GM12878 (cell line): ENCODE data around the gene TXN2. TPM values are rescaled to one million over a fixed set of nuclear protein-coding genes. Genes with fewer than 3 reads are reported as not detected.

Experiments
- ATAC-seq: fragments of 200-7000 bp; cut with Tn5 transposase; 3 replicates; pipeline ENCODE4 v1.9.1; 2020; ENCODE audit warnings: mild to moderate bottlenecking, moderate library complexity
- BruUV-seq: library from RNA; stranded (reverse); fragments of 400-500 nt; replicated peaks from 2 replicates; lab custom pipeline; 2021; lab: Mats Ljungman, UMichigan
- CTCF ChIA-PET: fragments of 300-600 bp; sonication (Branson Sonifier 250); formaldehyde crosslinking; extraction: SDS; loops from one replicate; lab custom pipeline; 2021; ENCODE audit warnings: inconsistent platforms; lab: Yijun Ruan, JAX
- POLR2A ChIA-PET: fragments of 350-600 bp; formaldehyde crosslinking; extraction: SDS; loops from one replicate; lab custom pipeline; 2021; ENCODE audit warnings: inconsistent platforms; lab: Charles Lee
- RAD21 ChIA-PET: fragments of 300-600 bp; sonication (Branson Sonifier 250); formaldehyde crosslinking; loops from one replicate; lab custom pipeline; 2023; ENCODE audit warnings: antibody characterized with exemption; ENCODE audit not compliant: unreplicated experiment; lab: Charles Lee
- SMC1A ChIA-PET: fragments of 300-600 bp; sonication (Branson Sonifier 250); formaldehyde crosslinking; loops from one replicate; lab custom pipeline; 2023; ENCODE audit not compliant: unreplicated experiment, uncharacterized antibody; lab: Charles Lee
- DNase-seq: peaks from one replicate; pipeline ENCODE4 v3.0.0-alpha.2; 2011; ENCODE audit warnings: low read depth, low spot score
- FAIRE-seq: peaks from 3 replicates; lab custom pipeline; 2011; peaks lifted over from hg19 to GRCh38; lab: Jason Lieb, UNC
- H2AFZ ChIP-seq: 2 replicates; pipeline ENCODE4 v1.6.0; 2011; ENCODE audit warnings: low read depth, low read length, control low read depth; ENCODE audit not compliant: control insufficient read depth
- H3K27ac ChIP-seq: 2 replicates; pipeline ENCODE4 v1.5.1; 2011; ENCODE audit warnings: control low read depth; ENCODE audit not compliant: control insufficient read depth, insufficient read depth
- H3K27me3 ChIP-seq, 2 experiments: replicated peaks in 1 of 2; 2 replicates each; pipeline versions ENCODE4 v1.6.0 to v1.6.1; 2011; ENCODE audit warnings: low read length in 1 of 2; ENCODE audit not compliant: control insufficient read depth in 2 of 2, insufficient read depth in 2 of 2
- H3K36me3 ChIP-seq, 2 experiments: 2 replicates each; pipeline ENCODE4 v1.5.1; 2011; ENCODE audit warnings: low read length in 1 of 2; ENCODE audit not compliant: control insufficient read depth in 2 of 2, insufficient read depth in 2 of 2
- H3K4me1 ChIP-seq: 2 replicates; pipeline ENCODE4 v1.6.1; 2011; ENCODE audit warnings: mild to moderate bottlenecking, low read length, moderate library complexity, mixed read lengths; ENCODE audit not compliant: control insufficient read depth, insufficient read depth
- H3K4me2 ChIP-seq: 2 replicates; pipeline ENCODE4 v1.6.0; 2011; ENCODE audit warnings: control low read depth; ENCODE audit not compliant: control insufficient read depth, insufficient read depth
- H3K4me3 ChIP-seq: fragments of 200-600 bp; sonication (generic); 2 replicates; pipeline ENCODE4 v1.5.1; 2016
- H3K79me2 ChIP-seq: 2 replicates; pipeline ENCODE4 v1.6.0; 2011; ENCODE audit warnings: low read length; ENCODE audit not compliant: control insufficient read depth, insufficient read depth
- H3K9ac ChIP-seq: 2 replicates; pipeline ENCODE4 v1.8.0; 2011; ENCODE audit warnings: low read length, control low read depth, mixed read lengths; ENCODE audit not compliant: control insufficient read depth, insufficient read depth
- H3K9me3 ChIP-seq: replicated peaks from 3 replicates; pipeline ENCODE4 v1.5.1; 2011; ENCODE audit warnings: mild to moderate bottlenecking, low read length; ENCODE audit not compliant: control insufficient read depth, insufficient read depth
- H4K20me1 ChIP-seq: 2 replicates; pipeline ENCODE4 v1.6.0; 2011; ENCODE audit not compliant: control insufficient read depth, insufficient read depth
- BRCA1 ChIP-seq: IDR thresholded peaks from 2 replicates; pipeline ENCODE4 v1.6.1; 2011; ENCODE audit warnings: low read depth, low read length, improper control_type of control experiment
- CREB1 ChIP-seq: IDR thresholded peaks from 2 replicates; pipeline ENCODE4 v1.6.1; 2012; ENCODE audit warnings: low read depth, mild to moderate bottlenecking, inconsistent platforms
- FOS ChIP-seq: IDR thresholded peaks from 3 replicates; pipeline ENCODE4 v1.6.1; 2011; ENCODE audit warnings: borderline replicate concordance; ENCODE audit not compliant: insufficient read length; ENCODE audit errors: extremely low read depth
- HDAC2 ChIP-seq: fragments of 200-600 bp; sonication (generic); IDR thresholded peaks from 2 replicates; pipeline ENCODE4 v1.6.1; 2017
- HDGF ChIP-seq: fragments of 450-650 bp; IDR thresholded peaks from 2 replicates; pipeline ENCODE4 v1.6.1; 2016; ENCODE audit warnings: antibody characterized with exemption
- MEF2B ChIP-seq: fragments of 450-650 bp; IDR thresholded peaks from 2 replicates; pipeline ENCODE4 v1.6.1; 2018; ENCODE audit warnings: mild to moderate bottlenecking, moderate library complexity; ENCODE audit not compliant: partially characterized antibody, poor library complexity, severe bottlenecking
- RAD51 ChIP-seq: fragments of 450-650 bp; IDR thresholded peaks from 2 replicates; pipeline ENCODE4 v1.6.1; 2016; ENCODE audit warnings: moderate library complexity, mild to moderate bottlenecking, inconsistent platforms
- SIN3A ChIP-seq: IDR thresholded peaks from 2 replicates; pipeline ENCODE4 v1.6.1; 2012; ENCODE audit warnings: low read depth, low read length, improper control_type of control experiment
- SMARCA5 ChIP-seq: fragments of 450-650 bp; IDR thresholded peaks from 2 replicates; pipeline ENCODE4 v1.6.1; 2017; ENCODE audit warnings: mild to moderate bottlenecking
- SP1 ChIP-seq: IDR thresholded peaks from one replicate; pipeline ENCODE4 v1.6.1; 2011; ENCODE audit warnings: low read depth, low read length
- WGBS: methylation state at CpG from one replicate; pipeline ENCODE4 v1.1.6; 2016; ENCODE audit warnings: low lambda C conversion rate; ENCODE audit not compliant: insufficient replicate concordance, insufficient coverage; ENCODE audit errors: missing lambda C conversion rate; 5-methylcytosine and 5-hydroxymethylcytosine counted together
- in situ Hi-C: fragments of 300-500 bp; cut with MboI; formaldehyde crosslinking; loops from 9 replicates; pipeline ENCODE4 v1.14.3; 2018; ENCODE audit warnings: mixed read lengths
- intact Hi-C: fragments of 100-400 bp; cut with micrococcal nuclease; formaldehyde crosslinking; loops from one replicate; pipeline ENCODE4 v1.14.2; 2022; ENCODE audit not compliant: unreplicated experiment
- polyA plus RNA-seq, 11 experiments: library from polyadenylated mRNA; depleted of rRNA in 4 of 11; unstranded in 6 of 11; stranded (reverse) in 5 of 11; fragments of >200 nt; fragmentation: Nextera tagmentation in 4 of 11; fragmentation: Illumina TruSeq in 1 of 11; extraction: Ambion mirVana in 4 of 11; extraction: Trizol in 1 of 11; gene quantifications; 1 replicate in 1 of 11; 2 replicates in 10 of 11; pipeline versions ENCODE4 v1.2.1 to v1.2.3, GENCODE V29; 2011 to 2016; ENCODE audit warnings: inconsistent platforms in 2 of 11, missing spikeins in 2 of 11, low read depth in 1 of 11
- total RNA-seq, 4 experiments: library from RNA; depleted of rRNA in 3 of 4; stranded (reverse); fragments of >200 nt in 3 of 4; fragmentation: Illumina TruSeq in 1 of 4; extraction: Trizol in 1 of 4; gene quantifications; 2 replicates each; pipeline versions ENCODE4 v1.2.1 to v1.2.3, GENCODE V29; 2013 to 2021
- TF ChIP-seq, protein P1 (sequence below): fragments of 450-650 bp; IDR thresholded peaks from 2 replicates; pipeline ENCODE4 v1.6.1; 2017; ENCODE audit warnings: mild to moderate bottlenecking, moderate library complexity

The TXN2 gene
- total and polyA plus RNA-seq, 10 of the 15 experiments (the other 5 are each of a cell fraction or from before 2014, with no cell fraction given) = 70.2 to 350 (median 183) TPM

DNA sequence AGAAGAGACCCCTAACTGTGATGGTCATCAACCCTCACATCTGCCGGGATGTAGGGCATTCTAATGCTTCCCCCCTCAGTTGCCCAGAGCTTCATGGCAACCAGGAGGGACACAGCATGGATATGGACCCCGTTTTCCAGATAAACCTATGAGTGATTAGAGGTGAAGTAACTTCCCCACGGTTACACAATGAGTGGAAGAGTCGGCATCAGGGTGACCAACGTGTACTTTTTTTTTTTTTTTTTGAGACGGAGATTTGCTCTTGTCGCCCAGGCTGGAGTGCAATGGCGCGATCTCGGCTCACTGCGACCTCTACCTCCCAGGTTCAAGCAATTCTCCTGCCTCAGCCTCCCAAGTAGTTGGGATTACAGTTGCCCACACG, 25.0 kb downstream of the TXN2 start:
- SMC1A ChIA-PET = interaction anchor here (0.8 to 1.3 kb wide), 4 partner anchors 76 to 122 kb away, joined by 3 read pairs; no protein-coding TSS in a partner anchor
- Histone ChIP-seq H3K4me1 (peaks cover 33% of the 10 kb centered on the region), H4K20me1 (no peaks in the 10 kb centered on the region), H3K27ac (no peak overlapping the region), H3K4me2 (no peak overlapping the region), H3K79me2 (no peaks in the 10 kb centered on the region; the same call in 1 of the 2 replicates), H3K36me3 (no peaks in the 10 kb centered on the region), H3K9me3 (no peaks in the 10 kb centered on the region), H3K27me3 (no peaks in the 10 kb centered on the region)
- FAIRE-seq (no peak), DNase-seq (no peak)
- 76% methylated on average over 7 of the region's 12 CpGs for WGBS
- in situ Hi-C loops = no loop called here
- CTCF ChIA-PET = interaction anchor here (1.0 to 3.6 kb wide), 2 partner anchors 155 to 170 kb away, joined by 3 to 18 read pairs; no protein-coding TSS in a partner anchor
- intact Hi-C loops = no loop called here
- BruUV-seq = no TSS peak
- no peak for TF ChIP-seq HDAC2
- no peak for TF ChIP-seq FOS
- TF ChIP-seq, all 136 proteins: peak for 0
- ChIA-PET RAD21 (interaction anchor here (0.8 to 2.1 kb wide), 3 partner anchors 14 to 128 kb away, joined by 3 to 11 read pairs (median 4); partner anchors contain the start of gene TXN2), POLR2A (interaction anchor here (0.6 to 1.4 kb wide), 4 partner anchors 23 to 206 kb away, joined by 3 to 5 read pairs (median 3); partner anchors contain the start of genes MYH9 and TXN2)
- no peak for ATAC-seq
- Histone ChIP-seq H3K4me3 (no peak overlapping the region), H3K9ac (no peak overlapping the region), H2AFZ (no peak overlapping the region)

GRCh38 chr22:36455571-36456463, 25.6 kb downstream of the TXN2 start:
- Histone ChIP-seq H3K4me2 (peak overlapping the region; percentile 63), H3K36me3 (no peaks in the 10 kb centered on the region), H4K20me1 (no peaks in the 10 kb centered on the region), H3K9me3 (no peaks in the 10 kb centered on the region), H2AFZ (peak overlapping the region; percentile 18), H3K79me2 (no peaks in the 10 kb centered on the region; the same call in 1 of the 2 replicates), H3K9ac (peak overlapping the region; percentile 73), H3K27me3 (no peaks in the 10 kb centered on the region), H3K4me3 (peak overlapping the region; percentile 83; the same call in 1 of the 2 replicates), H3K27ac (peak overlapping the region; percentile 73), H3K4me1 (peaks cover 37% of the 10 kb centered on the region)
- FAIRE-seq = no peak
- in situ Hi-C loops = no loop called here
- 72% methylated on average over 21 of the region's 21 CpGs for WGBS
- no peak for DNase-seq
- no TSS peak for BruUV-seq
- intact Hi-C loops = loop anchor here (2.0 kb wide), 1 partner anchor 69 kb away; the partner anchor contains the start of gene MYH9
- ChIA-PET CTCF (interaction anchor here (1.0 to 3.6 kb wide), 7 partner anchors 15 to 169 kb away, joined by 3 to 18 read pairs (median 4); no protein-coding TSS in a partner anchor), SMC1A (interaction anchor here (0.5 to 1.3 kb wide), 8 partner anchors 25 to 205 kb away, joined by 3 to 4 read pairs (median 3); no protein-coding TSS in a partner anchor), RAD21 (interaction anchor here (0.6 to 2.1 kb wide), 9 partner anchors 14 to 176 kb away, joined by 3 to 11 read pairs (median 4); partner anchors contain the start of gene TXN2), POLR2A (interaction anchor here (0.6 to 1.4 kb wide), 9 partner anchors 9 to 205 kb away, joined by 3 to 5 read pairs (median 3); partner anchors contain the start of genes MYH9 and TXN2)
- ATAC-seq = no peak
- no peak for TF ChIP-seq HDGF
- TF ChIP-seq SP1 = no peak
- TF ChIP-seq SMARCA5 = peak; percentile 29; the same call in 1 of the 2 replicates
- no peak for TF ChIP-seq RAD51
- no peak for TF ChIP-seq MEF2B
- no peak for TF ChIP-seq BRCA1
- TF ChIP-seq CREB1 = no peak
- TF ChIP-seq, protein P1, sequence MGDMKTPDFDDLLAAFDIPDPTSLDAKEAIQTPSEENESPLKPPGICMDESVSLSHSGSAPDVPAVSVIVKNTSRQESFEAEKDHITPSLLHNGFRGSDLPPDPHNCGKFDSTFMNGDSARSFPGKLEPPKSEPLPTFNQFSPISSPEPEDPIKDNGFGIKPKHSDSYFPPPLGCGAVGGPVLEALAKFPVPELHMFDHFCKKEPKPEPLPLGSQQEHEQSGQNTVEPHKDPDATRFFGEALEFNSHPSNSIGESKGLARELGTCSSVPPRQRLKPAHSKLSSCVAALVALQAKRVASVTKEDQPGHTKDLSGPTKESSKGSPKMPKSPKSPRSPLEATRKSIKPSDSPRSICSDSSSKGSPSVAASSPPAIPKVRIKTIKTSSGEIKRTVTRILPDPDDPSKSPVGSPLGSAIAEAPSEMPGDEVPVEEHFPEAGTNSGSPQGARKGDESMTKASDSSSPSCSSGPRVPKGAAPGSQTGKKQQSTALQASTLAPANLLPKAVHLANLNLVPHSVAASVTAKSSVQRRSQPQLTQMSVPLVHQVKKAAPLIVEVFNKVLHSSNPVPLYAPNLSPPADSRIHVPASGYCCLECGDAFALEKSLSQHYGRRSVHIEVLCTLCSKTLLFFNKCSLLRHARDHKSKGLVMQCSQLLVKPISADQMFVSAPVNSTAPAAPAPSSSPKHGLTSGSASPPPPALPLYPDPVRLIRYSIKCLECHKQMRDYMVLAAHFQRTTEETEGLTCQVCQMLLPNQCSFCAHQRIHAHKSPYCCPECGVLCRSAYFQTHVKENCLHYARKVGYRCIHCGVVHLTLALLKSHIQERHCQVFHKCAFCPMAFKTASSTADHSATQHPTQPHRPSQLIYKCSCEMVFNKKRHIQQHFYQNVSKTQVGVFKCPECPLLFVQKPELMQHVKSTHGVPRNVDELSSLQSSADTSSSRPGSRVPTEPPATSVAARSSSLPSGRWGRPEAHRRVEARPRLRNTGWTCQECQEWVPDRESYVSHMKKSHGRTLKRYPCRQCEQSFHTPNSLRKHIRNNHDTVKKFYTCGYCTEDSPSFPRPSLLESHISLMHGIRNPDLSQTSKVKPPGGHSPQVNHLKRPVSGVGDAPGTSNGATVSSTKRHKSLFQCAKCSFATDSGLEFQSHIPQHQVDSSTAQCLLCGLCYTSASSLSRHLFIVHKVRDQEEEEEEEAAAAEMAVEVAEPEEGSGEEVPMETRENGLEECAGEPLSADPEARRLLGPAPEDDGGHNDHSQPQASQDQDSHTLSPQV = no peak
- no peak for TF ChIP-seq SIN3A
